ENCODE results near the gene TBXA2R.

TBXA2R gene

GRCh38 chr19:3644351-3645066 lies 37.8 kb upstream of the TBXA2R start:
- no peaks in the 10 kb centered on the region for H3K27me3 Mint-ChIP-seq (ENCODE audit: low read depth)
- H3K27ac Mint-ChIP-seq, result no peak overlapping the region
- H3K4me1 Mint-ChIP-seq (ENCODE audit: low read depth), result no peaks in the 10 kb centered on the region
- no peaks in the 10 kb centered on the region for H3K36me3 Mint-ChIP-seq (ENCODE audit: low read depth)
- H3K9me3 Mint-ChIP-seq, result no peaks in the 10 kb centered on the region
- H3K4me3 Mint-ChIP-seq, result no peak overlapping the region

- Mint-ChIP-seq H3K27ac (no peak overlapping the region), H3K4me1 (ENCODE audit: low read depth) (no peaks in the 10 kb centered on the region), H3K9me3 (no peaks in the 10 kb centered on the region), H3K4me3 (no peak overlapping the region), H3K27me3 (ENCODE audit: low read depth) (no peaks in the 10 kb centered on the region), H3K36me3 (ENCODE audit: low read depth) (no peaks in the 10 kb centered on the region)
Observed at GRCh38 chr19:3643674-3644313, 37.1 kb upstream of the TBXA2R start.

GRCh38 chr19:3642987-3643673 lies 36.5 kb upstream of the TBXA2R start:
- no peaks in the 10 kb centered on the region for H3K36me3 Mint-ChIP-seq (ENCODE audit: low read depth)
- H3K27ac Mint-ChIP-seq, result no peak overlapping the region
- H3K27me3 Mint-ChIP-seq (ENCODE audit: low read depth), result no peaks in the 10 kb centered on the region
- H3K4me3 Mint-ChIP-seq, result no peak overlapping the region
- no peaks in the 10 kb centered on the region for H3K4me1 Mint-ChIP-seq (ENCODE audit: low read depth)
- no peaks in the 10 kb centered on the region for H3K9me3 Mint-ChIP-seq

GRCh38 chr19:3642296-3642695 lies 35.6 kb upstream of the TBXA2R start:
- Mint-ChIP-seq H3K4me1 (ENCODE audit: low read depth) (no peaks in the 10 kb centered on the region), H3K27me3 (ENCODE audit: low read depth) (no peaks in the 10 kb centered on the region), H3K36me3 (ENCODE audit: low read depth) (no peaks in the 10 kb centered on the region), H3K27ac (no peak overlapping the region), H3K4me3 (no peak overlapping the region), H3K9me3 (no peaks in the 10 kb centered on the region)

- no peaks in the 10 kb centered on the region for H3K27me3 Mint-ChIP-seq (ENCODE audit: low read depth)
- H3K4me3 Mint-ChIP-seq, result no peak overlapping the region
- H3K9me3 Mint-ChIP-seq, result no peaks in the 10 kb centered on the region
- H3K4me1 Mint-ChIP-seq (ENCODE audit: low read depth), result no peaks in the 10 kb centered on the region
- no peaks in the 10 kb centered on the region for H3K36me3 Mint-ChIP-seq (ENCODE audit: low read depth)
- H3K27ac Mint-ChIP-seq, result no peak overlapping the region
Observed at GRCh38 chr19:3641515-3642269, 35.0 kb upstream of the TBXA2R start.

- Mint-ChIP-seq H3K9me3 (no peaks in the 10 kb centered on the region), H3K4me1 (ENCODE audit: low read depth) (no peaks in the 10 kb centered on the region), H3K27me3 (ENCODE audit: low read depth) (no peaks in the 10 kb centered on the region), H3K27ac (no peak overlapping the region), H3K4me3 (no peak overlapping the region), H3K36me3 (ENCODE audit: low read depth) (no peaks in the 10 kb centered on the region)
Observed at GRCh38 chr19:3639479-3639878, 32.8 kb upstream of the TBXA2R start.

- Mint-ChIP-seq H3K36me3 (ENCODE audit: low read depth) (no peaks in the 10 kb centered on the region), H3K4me3 (no peak overlapping the region), H3K27me3 (ENCODE audit: low read depth) (no peaks in the 10 kb centered on the region), H3K9me3 (no peaks in the 10 kb centered on the region), H3K4me1 (ENCODE audit: low read depth) (no peaks in the 10 kb centered on the region), H3K27ac (no peak overlapping the region)
Observed at GRCh38 chr19:3638208-3639193, 31.8 kb upstream of the TBXA2R start.

- H3K27me3 Mint-ChIP-seq (ENCODE audit: low read depth), result no peaks in the 10 kb centered on the region
- no peaks in the 10 kb centered on the region for H3K36me3 Mint-ChIP-seq (ENCODE audit: low read depth)
- no peaks in the 10 kb centered on the region for H3K4me1 Mint-ChIP-seq (ENCODE audit: low read depth)
- H3K9me3 Mint-ChIP-seq, result no peaks in the 10 kb centered on the region
- H3K4me3 Mint-ChIP-seq, result no peak overlapping the region
- H3K27ac Mint-ChIP-seq, result no peak overlapping the region
Observed at GRCh38 chr19:3637621-3638020, 30.9 kb upstream of the TBXA2R start.

GRCh38 chr19:3636962-3637361 lies 30.3 kb upstream of the TBXA2R start:
- Mint-ChIP-seq H3K4me3 (no peak overlapping the region), H3K36me3 (ENCODE audit: low read depth) (no peaks in the 10 kb centered on the region), H3K27me3 (ENCODE audit: low read depth) (no peaks in the 10 kb centered on the region), H3K9me3 (no peaks in the 10 kb centered on the region), H3K4me1 (ENCODE audit: low read depth) (no peaks in the 10 kb centered on the region), H3K27ac (no peak overlapping the region)

GRCh38 chr19:3636506-3636905 lies 29.8 kb upstream of the TBXA2R start:
- H3K9me3 Mint-ChIP-seq, result no peaks in the 10 kb centered on the region
- no peaks in the 10 kb centered on the region for H3K27me3 Mint-ChIP-seq (ENCODE audit: low read depth)
- H3K4me3 Mint-ChIP-seq, result no peak overlapping the region
- no peak overlapping the region for H3K27ac Mint-ChIP-seq
- no peaks in the 10 kb centered on the region for H3K36me3 Mint-ChIP-seq (ENCODE audit: low read depth)
- no peaks in the 10 kb centered on the region for H3K4me1 Mint-ChIP-seq (ENCODE audit: low read depth)

GRCh38 chr19:3634496-3635045 lies 27.9 kb upstream of the TBXA2R start:
- H3K27ac Mint-ChIP-seq, result no peak overlapping the region
- no peaks in the 10 kb centered on the region for H3K36me3 Mint-ChIP-seq (ENCODE audit: low read depth)
- H3K9me3 Mint-ChIP-seq, result no peaks in the 10 kb centered on the region
- no peak overlapping the region for H3K4me3 Mint-ChIP-seq
- no peaks in the 10 kb centered on the region for H3K4me1 Mint-ChIP-seq (ENCODE audit: low read depth)
- H3K27me3 Mint-ChIP-seq (ENCODE audit: low read depth), result no peaks in the 10 kb centered on the region

GRCh38 chr19:3633559-3633988 lies 26.9 kb upstream of the TBXA2R start:
- no peaks in the 10 kb centered on the region for H3K36me3 Mint-ChIP-seq (ENCODE audit: low read depth)
- H3K27me3 Mint-ChIP-seq (ENCODE audit: low read depth), result no peaks in the 10 kb centered on the region
- no peaks in the 10 kb centered on the region for H3K9me3 Mint-ChIP-seq
- no peak overlapping the region for H3K4me3 Mint-ChIP-seq
- no peak overlapping the region for H3K27ac Mint-ChIP-seq
- H3K4me1 Mint-ChIP-seq (ENCODE audit: low read depth), result no peaks in the 10 kb centered on the region

- Mint-ChIP-seq H3K9me3 (no peaks in the 10 kb centered on the region), H3K27ac (no peak overlapping the region), H3K4me3 (no peak overlapping the region), H3K27me3 (ENCODE audit: low read depth) (no peaks in the 10 kb centered on the region), H3K36me3 (ENCODE audit: low read depth) (no peaks in the 10 kb centered on the region), H3K4me1 (ENCODE audit: low read depth) (no peaks in the 10 kb centered on the region)
Observed at GRCh38 chr19:3632739-3633558, 26.3 kb upstream of the TBXA2R start.

Measured in T-helper 1 cell treated with Interleukin-12 subunit alpha and Interleukin-12 subunit beta and Interleukin-4 antibody, amounts not matched to agents 30 μg/mL and 1 μg/mL, for 36 hours (primary cell).